ENCODE measurements around the gene PEX14.

DNA sequence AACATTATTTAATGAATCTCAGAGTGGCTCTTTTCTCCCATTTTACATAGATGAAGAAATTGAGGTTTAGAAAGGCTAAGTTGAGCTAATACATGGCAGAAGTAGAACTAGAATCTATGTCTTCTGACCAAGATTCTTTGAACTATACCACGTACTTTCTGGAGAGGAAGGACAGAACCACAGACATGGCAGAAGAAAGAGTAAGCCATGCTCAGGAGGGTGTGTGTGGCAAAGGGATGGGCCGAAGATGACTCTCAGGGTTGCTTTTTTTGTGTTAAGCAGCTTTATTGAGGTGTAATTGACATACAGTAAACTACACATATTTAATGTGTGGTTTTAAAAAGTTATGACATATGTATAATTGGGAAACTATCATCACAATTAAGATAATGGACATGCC, 69.5 kb downstream of the PEX14 start:
- TF ChIP-seq POLR2AphosphoS5 (IDR thresholded peaks at IDR 0.05) (no peak), POLR2A (IDR thresholded peaks at IDR 0.05) (no peak), EP300 (IDR thresholded peaks at IDR 0.05) (no peak)
- TF ChIP-seq, protein P1, sequence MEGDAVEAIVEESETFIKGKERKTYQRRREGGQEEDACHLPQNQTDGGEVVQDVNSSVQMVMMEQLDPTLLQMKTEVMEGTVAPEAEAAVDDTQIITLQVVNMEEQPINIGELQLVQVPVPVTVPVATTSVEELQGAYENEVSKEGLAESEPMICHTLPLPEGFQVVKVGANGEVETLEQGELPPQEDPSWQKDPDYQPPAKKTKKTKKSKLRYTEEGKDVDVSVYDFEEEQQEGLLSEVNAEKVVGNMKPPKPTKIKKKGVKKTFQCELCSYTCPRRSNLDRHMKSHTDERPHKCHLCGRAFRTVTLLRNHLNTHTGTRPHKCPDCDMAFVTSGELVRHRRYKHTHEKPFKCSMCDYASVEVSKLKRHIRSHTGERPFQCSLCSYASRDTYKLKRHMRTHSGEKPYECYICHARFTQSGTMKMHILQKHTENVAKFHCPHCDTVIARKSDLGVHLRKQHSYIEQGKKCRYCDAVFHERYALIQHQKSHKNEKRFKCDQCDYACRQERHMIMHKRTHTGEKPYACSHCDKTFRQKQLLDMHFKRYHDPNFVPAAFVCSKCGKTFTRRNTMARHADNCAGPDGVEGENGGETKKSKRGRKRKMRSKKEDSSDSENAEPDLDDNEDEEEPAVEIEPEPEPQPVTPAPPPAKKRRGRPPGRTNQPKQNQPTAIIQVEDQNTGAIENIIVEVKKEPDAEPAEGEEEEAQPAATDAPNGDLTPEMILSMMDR (IDR thresholded peaks at IDR 0.05), result no peak
